ENCODE results near the gene SLF2. TPM values are rescaled to one million over a fixed set of nuclear protein-coding genes. Genes with fewer than 3 reads are reported as not detected.

SLF2 gene
- total and polyA plus RNA-seq, 2 of the 8 experiments (the other 6 are each of a cell fraction or from before 2014, with no cell fraction given), result 5.5 to 20.9 TPM

GRCh38 chr10:100864978-100865377 lies 47.8 kb upstream of the SLF2 start (continued):
- TF ChIP-seq SP1 (IDR thresholded peaks at IDR 0.05; ENCODE audit: low read depth, low read length) (no peak), TBP (IDR thresholded peaks at IDR 0.05; ENCODE audit: low read depth, low read length) (no peak), RNF2 (IDR thresholded peaks at IDR 0.05; ENCODE audit: borderline replicate concordance, low read depth, low read length, missing control alignments, poor library complexity, severe bottlenecking) (no peak), SIX5 (IDR thresholded peaks at IDR 0.05; ENCODE audit: low read depth, low read length) (no peak), PHF8 (conservative IDR thresholded peaks at IDR 0.05; ENCODE audit: low read depth, low read length) (no peak)
